Measurements from ENCODE around the gene CENPM. TPM values are rescaled to one million over a fixed set of nuclear protein-coding genes. Genes with fewer than 3 reads are reported as not detected.

Gene CENPM
- total and polyA plus RNA-seq, 2 donors (not counting 3 experiments of a cell fraction or from before 2014, with no cell fraction given) = 34.5 to 37.4 TPM

GRCh38 chr22:41974691-41975290 is 27.8 kb upstream of the CENPM start:
- H3K27me3 ChIP-seq (ENCODE audit: control insufficient read depth in 2 of 2, insufficient read depth in 2 of 2, low read length in 2 of 2) = peaks cover 24 to 31% of the 10 kb centered on the region in 2 experiments
- intact Hi-C loops (cut with micrococcal nuclease) = no loop called here
- H3K36me3 ChIP-seq (ENCODE audit: control insufficient read depth in 2 of 2, extremely low read depth in 1 of 2, insufficient read depth in 2 of 2, low read length in 2 of 2) = no peaks in the 10 kb centered on the region
- H2AFZ ChIP-seq (ENCODE audit: low read depth, low read length) = no peak overlapping the region
- dilution Hi-C loops (cut with MboI; ENCODE audit: extremely low pct_ligation_motif_present, low sequenced_read_pairs) = no loop called here
- POLR2A ChIA-PET = no interaction called here
- no peak for DNase-seq (ENCODE audit: low read depth, low spot score)
- FAIRE-seq = no peak
- H3K4me1 ChIP-seq (ENCODE audit: control insufficient read depth, extremely low read depth, insufficient read depth, low read length) = peaks cover 3% of the 10 kb centered on the region
- H4K20me1 ChIP-seq (replicated peaks; ENCODE audit: control insufficient read depth, extremely low read depth, insufficient read depth, low read length) = no peaks in the 10 kb centered on the region
- H3K27ac ChIP-seq (ENCODE audit: insufficient read depth, low read depth, low read length) = no peak overlapping the region
- H3K4me3 ChIP-seq (replicated peaks in 1 of 3; ENCODE audit: insufficient read depth in 1 of 3, low read depth in 1 of 3, low read length in 3 of 3) = no peak overlapping the region
- H3K9me1 ChIP-seq (replicated peaks; ENCODE audit: control insufficient read depth, extremely low read depth, insufficient read depth, low read length) = no peaks in the 10 kb centered on the region
- no peak overlapping the region for H3K9ac ChIP-seq (replicated peaks; ENCODE audit: extremely low read depth, insufficient read depth, low read length)
- TF ChIP-seq JUN (IDR thresholded peaks at IDR 0.05; ENCODE audit: borderline replicate concordance, insufficient read depth, insufficient read length, low read depth) = no peak
- no peak for TF ChIP-seq EZH2 (IDR thresholded peaks at IDR 0.05; ENCODE audit: borderline replicate concordance, low read depth, low read length, severe bottlenecking)
- TF ChIP-seq, protein P1, sequence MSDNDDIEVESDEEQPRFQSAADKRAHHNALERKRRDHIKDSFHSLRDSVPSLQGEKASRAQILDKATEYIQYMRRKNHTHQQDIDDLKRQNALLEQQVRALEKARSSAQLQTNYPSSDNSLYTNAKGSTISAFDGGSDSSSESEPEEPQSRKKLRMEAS (IDR thresholded peaks at IDR 0.05; ENCODE audit: insufficient read depth, insufficient read length) = no peak
- TF ChIP-seq POLR2A (IDR thresholded peaks at IDR 0.05; ENCODE audit: low read depth, low read length) = no peak
- TF ChIP-seq GATA2 (IDR thresholded peaks at IDR 0.05; ENCODE audit: insufficient read depth, insufficient read length, low read depth, low read length) = no peak
- TF ChIP-seq FOS (IDR thresholded peaks at IDR 0.05; ENCODE audit: borderline replicate concordance, insufficient read depth, low read length) = no peak
- TF ChIP-seq MYC (IDR thresholded peaks at IDR 0.05; ENCODE audit: low read depth, low read length) = no peak
- TF ChIP-seq POLR2AphosphoS5 (IDR thresholded peaks at IDR 0.05; ENCODE audit: insufficient read depth, low read depth, low read length) = no peak
- no peak for TF ChIP-seq CTCF (IDR thresholded peaks at IDR 0.05; ENCODE audit: extremely low read depth in 1 of 2, insufficient read depth in 1 of 2, low read depth in 1 of 2, low read length in 2 of 2)
- no peaks in the 10 kb centered on the region for H3K79me2 ChIP-seq (ENCODE audit: control insufficient read depth, insufficient read depth, low read length)
- no peak overlapping the region for H3K4me2 ChIP-seq (ENCODE audit: insufficient read depth, low read length)
- CTCF ChIA-PET = interaction anchor here (1.7 kb wide), 1 partner anchor 116 kb away, joined by 3 read pairs; the partner anchor contains the start of gene NDUFA6
- no peaks in the 10 kb centered on the region for H3K9me3 ChIP-seq (replicated peaks; ENCODE audit: control insufficient read depth, insufficient read depth, low read length)
- no TSS peak for BruUV-seq (replicated peaks)
